HepG2 (cell line): ENCODE data around the gene UBE2O. TPM values are rescaled to one million over a fixed set of nuclear protein-coding genes. Genes with fewer than 3 reads are reported as not detected.

Experiments used
- AKAP8 ChIP-seq: sonication (generic); formaldehyde crosslinking; IDR thresholded peaks from 2 replicates; pipeline ENCODE4 v1.5.1; 2020; ENCODE audit warnings: mild to moderate bottlenecking, missing genetic modification reagents
- DMAP1 ChIP-seq: IDR thresholded peaks from 2 replicates; pipeline ENCODE4 v1.6.1; 2016
- E2F5 ChIP-seq: sonication (generic); formaldehyde crosslinking; conservative IDR thresholded peaks from 2 replicates; pipeline ENCODE4 v1.4.0; 2020; ENCODE audit warnings: missing genetic modification reagents
- GTF2F1 ChIP-seq: fragments of 150-350 bp; IDR thresholded peaks from 2 replicates; pipeline ENCODE4 v1.6.1; 2014; ENCODE audit warnings: low read length
- MTF1 ChIP-seq: sonication (generic); formaldehyde crosslinking; IDR thresholded peaks from 2 replicates; pipeline ENCODE4 v1.5.0; 2020; ENCODE audit warnings: missing genetic modification reagents
- PRDM15 ChIP-seq: sonication (generic); formaldehyde crosslinking; IDR thresholded peaks from 2 replicates; pipeline ENCODE4 v1.4.0; 2020; ENCODE audit warnings: missing genetic modification reagents
- RERE ChIP-seq: IDR thresholded peaks from 2 replicates; pipeline ENCODE4 v1.6.1; 2016; ENCODE audit warnings: low read depth, missing genetic modification reagents, missing compliant biosample characterization
- REST ChIP-seq, 2 experiments: IDR thresholded peaks; 2 replicates each; pipeline ENCODE4 v1.6.1; 2011 to 2012; ENCODE audit warnings: low read length in 2 of 2, borderline replicate concordance in 1 of 2, low read depth in 1 of 2, mild to moderate bottlenecking in 1 of 2, moderate library complexity in 1 of 2
- ZFP36L2 ChIP-seq: sonication (generic); formaldehyde crosslinking; IDR thresholded peaks from 2 replicates; pipeline ENCODE4 v1.4.0; 2020; ENCODE audit warnings: missing genetic modification reagents
- ZMYM3 ChIP-seq: sonication (generic); formaldehyde crosslinking; IDR thresholded peaks from 2 replicates; pipeline ENCODE4 v1.5.1; 2020; ENCODE audit warnings: mild to moderate bottlenecking, missing genetic modification reagents
- ZNF235 ChIP-seq: sonication (generic); formaldehyde crosslinking; IDR thresholded peaks from 2 replicates; pipeline ENCODE4 v1.8.1; 2023; ENCODE audit warnings: mild to moderate bottlenecking, missing genetic modification reagents, borderline replicate concordance
- ZNF567 ChIP-seq: sonication (generic); formaldehyde crosslinking; IDR thresholded peaks from 2 replicates; pipeline ENCODE4 v1.8.1; 2023; ENCODE audit warnings: mild to moderate bottlenecking, missing genetic modification reagents, borderline replicate concordance
- ZNF577 ChIP-seq: sonication (generic); formaldehyde crosslinking; IDR thresholded peaks from 2 replicates; pipeline ENCODE4 v1.4.0; 2020; ENCODE audit warnings: mild to moderate bottlenecking, low read depth, missing genetic modification reagents, borderline replicate concordance
- ZNF788 ChIP-seq: sonication (generic); formaldehyde crosslinking; IDR thresholded peaks from 2 replicates; pipeline ENCODE4 v1.5.0; 2020; ENCODE audit warnings: mild to moderate bottlenecking, missing genetic modification reagents, borderline replicate concordance
- ZSCAN30 ChIP-seq: sonication (generic); formaldehyde crosslinking; IDR thresholded peaks from 2 replicates; pipeline ENCODE4 v1.5.0; 2020; ENCODE audit warnings: mild to moderate bottlenecking, missing genetic modification reagents
- polyA plus RNA-seq, 8 experiments: library from polyadenylated mRNA; depleted of rRNA in 3 of 8; stranded (reverse) in 7 of 8; unstranded in 1 of 8; fragments of >200 nt; fragmentation: Illumina TruSeq in 4 of 8; extraction: Trizol in 4 of 8; gene quantifications; 2 replicates each; pipeline versions ENCODE4 v1.2.1 to v1.2.3, GENCODE V29; 2011 to 2016; ENCODE audit warnings: low read depth in 4 of 8, missing spikeins in 1 of 8, mixed read lengths in 1 of 8; ENCODE audit not compliant: insufficient read depth in 1 of 8
- total RNA-seq, 5 experiments: library from RNA; depleted of rRNA; stranded (reverse); fragments of >200 nt; fragmentation: Illumina TruSeq; extraction: Trizol; gene quantifications; 2 replicates each; pipeline ENCODE4 v1.2.3, GENCODE V29; 2016; ENCODE audit warnings: low read depth in 1 of 5

The UBE2O gene
- total and polyA plus RNA-seq, 2 of the 13 experiments (the other 11 are each of a cell fraction or from before 2014, with no cell fraction given), result 21.5 to 23.5 TPM

GRCh38 chr17:76446449-76447231 is 6.3 kb downstream of the UBE2O start (continued):
- TF ChIP-seq RERE (CRISPR knock-in tag), result no peak
- TF ChIP-seq ZNF788 (CRISPR knock-in tag), result no peak
- no peak for TF ChIP-seq GTF2F1
- TF ChIP-seq DMAP1, result no peak
- no peak for TF ChIP-seq AKAP8 (CRISPR knock-in tag)
- TF ChIP-seq E2F5 (CRISPR knock-in tag), result no peak
- no peak for TF ChIP-seq ZNF567 (CRISPR knock-in tag)
- no peak for TF ChIP-seq ZFP36L2 (CRISPR knock-in tag)
- no peak for TF ChIP-seq ZSCAN30 (CRISPR knock-in tag)
- TF ChIP-seq ZNF577 (CRISPR knock-in tag), result no peak
- TF ChIP-seq PRDM15 (CRISPR knock-in tag), result no peak
- no peak for TF ChIP-seq REST (IDR thresholded peaks at IDR 0.05; ENCODE audit: borderline replicate concordance in 1 of 2, low read depth in 1 of 2, low read length in 2 of 2)
- no peak for TF ChIP-seq MTF1
- TF ChIP-seq ZMYM3 (CRISPR knock-in tag), result no peak
- no peak for TF ChIP-seq ZNF235 (CRISPR knock-in tag)
